CD4-positive, CD25-positive, alpha-beta regulatory T cell (primary cell): ENCODE measurements around the gene FGR. TPM values are rescaled to one million over a fixed set of nuclear protein-coding genes. Genes with fewer than 3 reads are reported as not detected.

ENCODE experiments used
- ATAC-seq, 2 donors: fragments of 150-1000 bp; cut with Tn5 transposase; one replicate each; pipeline ENCODE4 v1.10.0; 2021; ENCODE audit warnings: low read depth in 2 of 2, moderate number of reproducible peaks in 2 of 2, moderate library complexity in 1 of 2
- DNase-seq, 3 donors: peaks; one replicate each; pipeline versions ENCODE4 v3.0.0 to v3.0.0-alpha.2; 2012 to 2022; ENCODE audit warnings: mixed read lengths in 1 of 3
- H3K27ac ChIP-seq: one replicate; pipeline ENCODE4 v1.7.0; 2013; ENCODE audit warnings: mild to moderate bottlenecking, low read length; ENCODE audit not compliant: insufficient read depth, poor library complexity, severe bottlenecking
- H3K27me3 ChIP-seq: one replicate; pipeline ENCODE4 v1.7.0; 2013; ENCODE audit warnings: low read length; ENCODE audit not compliant: control insufficient read depth, insufficient read depth
- H3K36me3 ChIP-seq: one replicate; pipeline ENCODE4 v1.7.0; 2013; ENCODE audit warnings: mild to moderate bottlenecking, low read length, moderate library complexity; ENCODE audit not compliant: control insufficient read depth, insufficient read depth
- H3K4me1 ChIP-seq: 2 replicates; pipeline ENCODE4 v1.7.0; 2013; ENCODE audit warnings: mild to moderate bottlenecking, low read length; ENCODE audit not compliant: insufficient read depth, control insufficient read depth, poor library complexity, severe bottlenecking
- H3K4me3 ChIP-seq: one replicate; pipeline ENCODE4 v1.7.0; 2013; ENCODE audit warnings: low read depth, mild to moderate bottlenecking, low read length, moderate library complexity
- H3K9me3 ChIP-seq, 2 experiments: 1 replicate in 1 of 2; 2 replicates in 1 of 2; pipeline ENCODE4 v1.7.0; 2013; ENCODE audit warnings: low read length in 2 of 2, mild to moderate bottlenecking in 1 of 2, moderate library complexity in 1 of 2; ENCODE audit not compliant: control insufficient read depth in 2 of 2
- H3K27ac Mint-ChIP-seq, 3 donors: one replicate each; pipeline ENCODE4 v1.8.0; 2020 to 2022; ENCODE audit warnings: mild to moderate bottlenecking in 3 of 3, mixed read lengths in 3 of 3, moderate library complexity in 2 of 3
- H3K27me3 Mint-ChIP-seq: one replicate; pipeline ENCODE4 v1.8.0; 2022; ENCODE audit warnings: mild to moderate bottlenecking, mixed read lengths
- H3K36me3 Mint-ChIP-seq: one replicate; pipeline ENCODE4 v1.8.0; 2020; ENCODE audit warnings: mixed read lengths
- H3K4me1 Mint-ChIP-seq, 4 donors: one replicate each; pipeline ENCODE4 v1.8.0; 2020 to 2022; ENCODE audit warnings: mixed read lengths in 4 of 4, mild to moderate bottlenecking in 1 of 4
- H3K4me3 Mint-ChIP-seq, 4 donors: one replicate each; pipeline ENCODE4 v1.8.0; 2020 to 2022; ENCODE audit warnings: mild to moderate bottlenecking in 4 of 4, mixed read lengths in 4 of 4, moderate library complexity in 3 of 4
- H3K9me3 Mint-ChIP-seq, 7 donors: one replicate each; pipeline ENCODE4 v1.8.0; 2020 to 2022; ENCODE audit warnings: mixed read lengths in 7 of 7, mild to moderate bottlenecking in 3 of 7, moderate library complexity in 2 of 7
- polyA plus RNA-seq, 4 donors: library from polyadenylated mRNA; unstranded; fragments of 300-500 nt; fragmentation: Illumina TruSeq; gene quantifications; one replicate each; pipeline ENCODE4 v1.2.3, GENCODE V29; 2021
- total RNA-seq: library from RNA; stranded (reverse); gene quantifications from one replicate; pipeline ENCODE4 v1.2.3, GENCODE V29; 2022

The FGR gene
- total and polyA plus RNA-seq, 5 donors from 2014 or later = 0.15 to 0.87 (median 0.25) TPM

DNA sequence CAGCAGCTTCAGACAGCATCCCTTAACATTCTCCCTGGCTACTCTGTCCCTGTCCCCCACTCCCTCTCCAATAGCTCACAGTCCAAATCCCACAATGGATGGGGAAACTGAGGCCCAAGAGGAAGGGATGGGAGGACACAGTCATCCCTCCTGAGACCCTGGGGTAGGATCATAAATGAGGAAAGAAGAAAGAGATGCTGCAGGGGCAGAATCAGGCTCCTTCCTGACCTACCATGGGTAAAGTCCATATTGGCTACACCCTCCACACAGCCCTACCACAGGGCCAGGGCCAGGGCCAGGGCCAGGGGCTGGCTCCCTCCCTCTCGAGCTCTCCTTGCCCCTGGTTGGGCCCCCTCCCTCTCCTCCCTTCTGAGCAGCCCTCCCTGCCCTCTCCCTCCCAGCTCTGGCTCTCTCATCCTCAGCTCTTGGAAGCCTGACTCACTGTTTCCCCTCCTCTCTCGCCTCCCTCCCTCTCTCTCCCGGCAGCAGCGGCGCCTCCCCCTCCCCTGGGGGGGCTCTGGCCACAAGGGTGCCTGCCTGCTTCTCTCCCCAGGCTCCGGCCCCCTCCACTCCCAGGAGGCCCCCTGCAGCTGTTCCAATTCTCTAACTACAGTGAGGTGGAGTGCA is 36.0 kb downstream of the FGR start:
- peaks cover 0 to 1% (median 0%) of the 10 kb centered on the region in 7 donors for H3K9me3 Mint-ChIP-seq
- no peak overlapping the region for H3K27ac ChIP-seq
- H3K27me3 ChIP-seq = no peaks in the 10 kb centered on the region
- no peak overlapping the region for H3K4me3 ChIP-seq
- no peaks in the 10 kb centered on the region for H3K36me3 ChIP-seq
- no peak for DNase-seq
- peaks cover 0 to 43% (median 30%) of the 10 kb centered on the region in 4 donors for H3K4me1 Mint-ChIP-seq
- H3K9me3 ChIP-seq = no peaks in the 10 kb centered on the region
- peaks cover 4% of the 10 kb centered on the region for H3K27me3 Mint-ChIP-seq
- peaks cover 49% of the 10 kb centered on the region for H3K4me1 ChIP-seq
- peak overlapping the region in 2 of 3 donors; percentile 74 to 83 for H3K27ac Mint-ChIP-seq
- no peak for ATAC-seq
- H3K4me3 Mint-ChIP-seq = peak overlapping the region in 2 of 4 donors; percentile 17 to 21
- H3K36me3 Mint-ChIP-seq = no peaks in the 10 kb centered on the region

- Histone ChIP-seq H3K4me3 (no peak overlapping the region), H3K9me3 (no peaks in the 10 kb centered on the region), H3K27ac (no peak overlapping the region), H3K36me3 (no peaks in the 10 kb centered on the region), H3K27me3 (no peaks in the 10 kb centered on the region), H3K4me1 (peaks cover 49% of the 10 kb centered on the region)
- no peaks in the 10 kb centered on the region for H3K27me3 Mint-ChIP-seq
- no peak for ATAC-seq
- peaks cover 0 to 45% (median 30%) of the 10 kb centered on the region in 4 donors for H3K4me1 Mint-ChIP-seq
- peak overlapping the region in 1 of 3 donors; percentile 83 for H3K27ac Mint-ChIP-seq
- peak overlapping the region in 2 of 4 donors; percentile 17 to 21 for H3K4me3 Mint-ChIP-seq
- peaks cover 0 to 1% (median 0%) of the 10 kb centered on the region in 7 donors for H3K9me3 Mint-ChIP-seq
- H3K36me3 Mint-ChIP-seq = no peaks in the 10 kb centered on the region
- DNase-seq = no peak
Measured at GRCh38 chr1:27598295-27598687, 36.7 kb downstream of the FGR start.

DNA sequence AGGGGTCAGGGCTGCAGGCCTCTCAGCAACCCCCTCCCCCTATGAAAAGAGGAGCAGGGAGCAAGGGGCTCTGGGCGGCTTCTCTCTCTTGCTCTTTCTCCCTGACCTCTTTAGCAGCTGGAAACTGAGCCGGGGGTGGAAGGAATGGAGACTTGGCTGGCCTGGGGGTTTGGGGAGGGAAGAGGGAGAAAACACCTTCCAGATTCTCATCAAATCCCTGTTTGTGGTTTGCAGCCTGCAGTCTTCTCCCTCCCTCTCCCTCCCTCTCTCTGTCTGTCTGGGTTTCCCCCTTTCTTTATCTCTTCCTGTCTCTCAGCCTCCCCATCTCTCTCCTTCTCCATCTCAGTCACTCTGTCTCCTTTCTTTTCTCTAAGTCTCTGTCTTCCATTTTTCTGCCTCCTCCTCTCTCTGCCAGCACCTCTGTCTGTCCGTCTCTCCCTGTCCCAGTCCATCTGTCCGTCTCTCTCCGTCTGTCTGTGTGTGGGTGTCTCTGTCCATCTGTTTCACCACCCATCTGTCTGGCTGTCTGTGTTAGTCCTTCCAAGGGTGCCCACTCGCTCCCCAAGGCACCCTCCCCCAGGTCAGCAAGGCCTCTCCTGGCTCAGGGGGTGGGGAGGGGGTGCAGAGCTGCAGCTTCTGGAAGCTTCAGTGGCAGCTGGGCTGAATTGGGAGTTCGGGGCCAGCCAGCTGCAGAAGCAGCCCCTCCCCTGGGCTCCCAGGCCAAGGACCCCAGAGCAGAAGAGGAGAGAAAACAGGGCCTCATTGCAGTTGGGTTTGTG is 37.3 kb downstream of the FGR start:
- peaks cover 0 to 47% (median 29%) of the 10 kb centered on the region in 4 donors for H3K4me1 Mint-ChIP-seq
- Histone ChIP-seq H3K27ac (no peak overlapping the region), H3K9me3 (no peaks in the 10 kb centered on the region), H3K4me1 (peaks cover 47% of the 10 kb centered on the region), H3K4me3 (no peak overlapping the region), H3K27me3 (no peaks in the 10 kb centered on the region), H3K36me3 (no peaks in the 10 kb centered on the region)
- H3K27me3 Mint-ChIP-seq = no peaks in the 10 kb centered on the region
- H3K27ac Mint-ChIP-seq = peak overlapping the region in 2 of 3 donors; percentile 66 to 82
- H3K36me3 Mint-ChIP-seq = no peaks in the 10 kb centered on the region
- ATAC-seq (no peak), DNase-seq (no peak)
- H3K4me3 Mint-ChIP-seq = peak overlapping the region in 2 of 4 donors; percentile 56 to 79
- H3K9me3 Mint-ChIP-seq = peaks cover 0 to 1% (median 0%) of the 10 kb centered on the region in 7 donors

GRCh38 chr1:27596986-27597385 is 38.0 kb downstream of the FGR start:
- no peaks in the 10 kb centered on the region for H3K9me3 ChIP-seq
- Mint-ChIP-seq H3K27ac (no peak overlapping the region), H3K36me3 (no peaks in the 10 kb centered on the region), H3K27me3 (no peaks in the 10 kb centered on the region), H3K4me3 (no peak overlapping the region), H3K4me1 (peaks cover 0 to 42% (median 26%) of the 10 kb centered on the region in 4 donors), H3K9me3 (peaks cover 0 to 1% (median 0%) of the 10 kb centered on the region in 7 donors)
- no peak for DNase-seq
- peak in 1 of 2 donors; percentile 16 for ATAC-seq
- H3K27me3 ChIP-seq = no peaks in the 10 kb centered on the region
- no peak overlapping the region for H3K4me3 ChIP-seq
- no peaks in the 10 kb centered on the region for H3K36me3 ChIP-seq
- H3K27ac ChIP-seq = no peak overlapping the region
- H3K4me1 ChIP-seq = peaks cover 40% of the 10 kb centered on the region

- no peak for DNase-seq
- H3K27ac ChIP-seq = no peak overlapping the region
- Mint-ChIP-seq H3K4me3 (no peak overlapping the region), H3K4me1 (peaks cover 0 to 42% (median 24%) of the 10 kb centered on the region in 4 donors), H3K9me3 (peaks cover 0 to 1% (median 0%) of the 10 kb centered on the region in 7 donors), H3K27ac (no peak overlapping the region), H3K27me3 (no peaks in the 10 kb centered on the region), H3K36me3 (no peaks in the 10 kb centered on the region)
- ATAC-seq = no peak
- H3K36me3 ChIP-seq = no peaks in the 10 kb centered on the region
- no peak overlapping the region for H3K4me3 ChIP-seq
- no peaks in the 10 kb centered on the region for H3K9me3 ChIP-seq
- no peaks in the 10 kb centered on the region for H3K27me3 ChIP-seq
- H3K4me1 ChIP-seq = peaks cover 36% of the 10 kb centered on the region
Measured at GRCh38 chr1:27596261-27596660, 38.7 kb downstream of the FGR start.

DNA sequence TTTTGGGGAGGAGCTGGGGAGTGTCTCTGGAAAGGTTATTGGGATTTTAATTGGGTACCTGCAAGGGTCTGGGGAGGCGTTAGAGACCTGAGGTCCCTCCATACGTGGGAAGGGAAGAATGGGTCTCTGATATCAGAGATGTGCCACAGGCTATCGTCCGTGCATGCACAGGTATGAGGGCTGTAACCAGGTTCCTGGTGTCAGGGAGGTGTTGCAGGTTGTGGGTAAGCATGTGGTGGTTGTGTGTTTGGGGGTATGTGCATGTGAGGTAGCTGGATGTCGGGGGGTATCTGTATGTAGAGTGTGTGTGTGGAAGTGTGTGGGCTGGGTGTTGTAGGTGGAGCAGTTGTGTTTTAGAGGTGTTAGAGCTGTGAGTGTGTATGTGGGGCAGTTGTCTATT is 39.4 kb downstream of the FGR start:
- H3K9me3 ChIP-seq = no peaks in the 10 kb centered on the region
- no peak overlapping the region for H3K27ac Mint-ChIP-seq
- H3K4me1 ChIP-seq = peaks cover 38% of the 10 kb centered on the region
- ATAC-seq = no peak
- H3K4me3 Mint-ChIP-seq = no peak overlapping the region
- DNase-seq = no peak
- no peak overlapping the region for H3K4me3 ChIP-seq
- no peaks in the 10 kb centered on the region for H3K27me3 ChIP-seq
- no peaks in the 10 kb centered on the region for H3K36me3 Mint-ChIP-seq
- no peaks in the 10 kb centered on the region for H3K36me3 ChIP-seq
- no peaks in the 10 kb centered on the region for H3K27me3 Mint-ChIP-seq
- no peak overlapping the region for H3K27ac ChIP-seq
- H3K9me3 Mint-ChIP-seq = peaks cover 0 to 1% (median 0%) of the 10 kb centered on the region in 7 donors
- H3K4me1 Mint-ChIP-seq = peaks cover 0 to 36% (median 20%) of the 10 kb centered on the region in 4 donors

GRCh38 chr1:27594564-27595510 is 40.1 kb downstream of the FGR start:
- H3K36me3 Mint-ChIP-seq = no peaks in the 10 kb centered on the region
- H3K4me1 Mint-ChIP-seq = peaks cover 0 to 29% (median 16%) of the 10 kb centered on the region in 4 donors
- Histone ChIP-seq H3K4me1 (peaks cover 33% of the 10 kb centered on the region), H3K4me3 (no peak overlapping the region), H3K36me3 (no peaks in the 10 kb centered on the region), H3K9me3 (no peaks in the 10 kb centered on the region), H3K27ac (no peak overlapping the region), H3K27me3 (no peaks in the 10 kb centered on the region)
- H3K4me3 Mint-ChIP-seq = no peak overlapping the region
- no peak for ATAC-seq
- H3K9me3 Mint-ChIP-seq = peaks cover 0 to 1% (median 0%) of the 10 kb centered on the region in 7 donors
- no peak overlapping the region for H3K27ac Mint-ChIP-seq
- no peaks in the 10 kb centered on the region for H3K27me3 Mint-ChIP-seq
- no peak for DNase-seq
